ENCODE results near the gene SERPINC1. TPM values are rescaled to one million over a fixed set of nuclear protein-coding genes. Genes with fewer than 3 reads are reported as not detected.
A peak's percentile ranks its signal among the peaks of the same experiment; 100 is the strongest.
"Not testable (repeated sequence)": the region's sequence is repeated elsewhere in the genome, so short reads cannot be mapped to it uniquely, and the experiment has no call there.

SERPINC1 gene
- total RNA-seq, 1 donor from 2014 or later = not detected

GRCh38 chr1:173893611-173894010 is 23.5 kb downstream of the SERPINC1 start:
- DNase-seq (ENCODE audit: low read depth, low spot score) = no peak

- no peak for DNase-seq (ENCODE audit: low read depth, low spot score)
Observed at GRCh38 chr1:173889885-173890284, 27.2 kb downstream of the SERPINC1 start.

- DNase-seq (ENCODE audit: low read depth, low spot score) = no peak
Observed at GRCh38 chr1:173888749-173889148, 28.4 kb downstream of the SERPINC1 start.

- DNase-seq (ENCODE audit: low read depth, low spot score) = no peak
Observed at GRCh38 chr1:173887627-173888026, 29.5 kb downstream of the SERPINC1 start.

- no peak for DNase-seq (ENCODE audit: low read depth, low spot score)
Observed at GRCh38 chr1:173886746-173887611, 30.1 kb downstream of the SERPINC1 start.

- DNase-seq (ENCODE audit: low read depth, low spot score) = no peak
Observed at GRCh38 chr1:173884701-173885100, 32.4 kb downstream of the SERPINC1 start.

GRCh38 chr1:173881117-173881516 is 36.0 kb downstream of the SERPINC1 start:
- not testable (repeated sequence) for DNase-seq (ENCODE audit: low read depth, low spot score)

GRCh38 chr1:173878251-173878650 is 38.9 kb downstream of the SERPINC1 start:
- DNase-seq (ENCODE audit: low read depth, low spot score) = no peak

- no peak for DNase-seq (ENCODE audit: low read depth, low spot score)
Observed at GRCh38 chr1:173876732-173877131, 40.4 kb downstream of the SERPINC1 start.

- DNase-seq (ENCODE audit: low read depth, low spot score) = no peak
Observed at GRCh38 chr1:173871500-173871899, 45.6 kb downstream of the SERPINC1 start.

GRCh38 chr1:173871091-173871490 is 46.0 kb downstream of the SERPINC1 start:
- DNase-seq (ENCODE audit: low read depth, low spot score) = no peak

- peak; percentile 51 for DNase-seq (ENCODE audit: low read depth, low spot score)
Observed at GRCh38 chr1:173870252-173871075, 46.7 kb downstream of the SERPINC1 start.

GRCh38 chr1:173869021-173869359 is 48.1 kb downstream of the SERPINC1 start:
- DNase-seq (ENCODE audit: low read depth, low spot score) = no peak

- peak; percentile 45 for DNase-seq (ENCODE audit: low read depth, low spot score)
Observed at GRCh38 chr1:173868266-173869020, 48.7 kb downstream of the SERPINC1 start, which contains the start of gene ZBTB37. TSS of gene ZBTB37 (plus strand) at chr1:173868380. CDS start at chr1:173870226, 1,846 bp downstream.

- peak; percentile 99 for DNase-seq (ENCODE audit: low read depth, low spot score)
Observed at GRCh38 chr1:173867753-173868265, 49.3 kb downstream of the SERPINC1 start, which contains the start of gene GAS5. TSS of gene GAS5 (minus strand) at chr1:173867989.

- DNase-seq (ENCODE audit: low read depth, low spot score) = peak; percentile 17
Observed at GRCh38 chr1:173867141-173867752, 49.9 kb downstream of the SERPINC1 start.

- DNase-seq (ENCODE audit: low read depth, low spot score) = no peak
Observed at GRCh38 chr1:173866413-173867115, 50.6 kb downstream of the SERPINC1 start.

- no peak for DNase-seq (ENCODE audit: low read depth, low spot score)
Observed at GRCh38 chr1:173865468-173866164, 51.5 kb downstream of the SERPINC1 start.

GRCh38 chr1:173864179-173864867 is 52.8 kb downstream of the SERPINC1 start:
- DNase-seq (ENCODE audit: low read depth, low spot score) = no peak

All from pulmonary artery endothelial cell (primary cell).